ENCODE data around the gene ATP13A4. TPM values are rescaled to one million over a fixed set of nuclear protein-coding genes. Genes with fewer than 3 reads are reported as not detected.

Gene ATP13A4
- total and polyA plus RNA-seq, 2 of the 4 experiments (the other 2 are of a cell fraction), result under 0.01 TPM; not detected in 1

- in situ Hi-C loops (cut with MboI; ENCODE audit: low sequenced_read_pairs) (no loop called here), dilution Hi-C loops (cut with HindIII; ENCODE audit: low sequenced_read_pairs, unreplicated experiment) (no loop called here), intact Hi-C loops (cut with micrococcal nuclease) (no loop called here)
- TF ChIP-seq MAZ (IDR thresholded peaks at IDR 0.05; ENCODE audit: borderline replicate concordance, low read depth, low read length) (no peak), CEBPB (IDR thresholded peaks at IDR 0.05; ENCODE audit: low read depth, low read length) (no peak), MAFK (IDR thresholded peaks at IDR 0.05; ENCODE audit: low read depth, low read length) (no peak), RFX5 (IDR thresholded peaks at IDR 0.05; ENCODE audit: low read depth, low read length) (no peak), BHLHE40 (IDR thresholded peaks at IDR 0.05; ENCODE audit: low read depth, low read length) (no peak), MXI1 (IDR thresholded peaks at IDR 0.05; ENCODE audit: borderline replicate concordance, low read depth, low read length) (no peak), CTCF (conservative IDR thresholded peaks at IDR 0.05; ENCODE audit: low read depth, low read length) (no peak), SMC3 (IDR thresholded peaks at IDR 0.05; ENCODE audit: low read depth, low read length) (no peak), FOS (IDR thresholded peaks at IDR 0.05; ENCODE audit: low read depth, low read length) (no peak), ELK1 (IDR thresholded peaks at IDR 0.05; ENCODE audit: borderline replicate concordance, low read depth, low read length) (no peak), RAD21 (IDR thresholded peaks at IDR 0.05; ENCODE audit: low read length) (no peak), RCOR1 (IDR thresholded peaks at IDR 0.05; ENCODE audit: insufficient replicate concordance, low read length) (no peak), CHD1 (IDR thresholded peaks at IDR 0.05; ENCODE audit: low read depth, low read length) (no peak), NFE2L2 (IDR thresholded peaks at IDR 0.05; ENCODE audit: low read depth, low read length) (no peak), POLR2A (IDR thresholded peaks at IDR 0.05; ENCODE audit: low read depth, low read length) (no peak)
- TF ChIP-seq, protein P1, sequence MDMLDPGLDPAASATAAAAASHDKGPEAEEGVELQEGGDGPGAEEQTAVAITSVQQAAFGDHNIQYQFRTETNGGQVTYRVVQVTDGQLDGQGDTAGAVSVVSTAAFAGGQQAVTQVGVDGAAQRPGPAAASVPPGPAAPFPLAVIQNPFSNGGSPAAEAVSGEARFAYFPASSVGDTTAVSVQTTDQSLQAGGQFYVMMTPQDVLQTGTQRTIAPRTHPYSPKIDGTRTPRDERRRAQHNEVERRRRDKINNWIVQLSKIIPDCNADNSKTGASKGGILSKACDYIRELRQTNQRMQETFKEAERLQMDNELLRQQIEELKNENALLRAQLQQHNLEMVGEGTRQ (IDR thresholded peaks at IDR 0.05; ENCODE audit: low read depth, low read length), result no peak
- H3K4me2 ChIP-seq (ENCODE audit: low read depth, low read length), result no peak overlapping the region
- no peak overlapping the region for H4K5ac ChIP-seq (ENCODE audit: low read depth, low read length)
- H2BK120ac ChIP-seq (ENCODE audit: low read depth, low read length), result no peak overlapping the region
- ChIA-PET CTCF (no interaction called here), POLR2A (ENCODE audit: unreplicated experiment) (no interaction called here)
- H3K56ac ChIP-seq (ENCODE audit: extremely low read depth, insufficient read depth, low read length), result no peak overlapping the region
- H4K91ac ChIP-seq (ENCODE audit: insufficient read depth, low read depth, low read length), result no peak overlapping the region
- no peaks in the 10 kb centered on the region for H3K9me1 ChIP-seq (ENCODE audit: insufficient read depth, low read length)
- no peaks in the 10 kb centered on the region for H3K36me3 ChIP-seq (ENCODE audit: control insufficient read depth, insufficient read depth, low read length)
- no peak overlapping the region for H3K27ac ChIP-seq (ENCODE audit: insufficient read depth, low read length)
- no peak overlapping the region for H2AK5ac ChIP-seq (ENCODE audit: low read depth, low read length)
- H3K4me1 ChIP-seq (ENCODE audit: control insufficient read depth, insufficient read depth, low read length), result no peaks in the 10 kb centered on the region
- no peaks in the 10 kb centered on the region for H3K9me3 ChIP-seq (ENCODE audit: control insufficient read depth, insufficient read depth, low read length)
- no peak overlapping the region for H3K4ac ChIP-seq (ENCODE audit: low read depth, low read length)
- no peak overlapping the region for H3K4me3 ChIP-seq (ENCODE audit: insufficient read depth, low read depth, low read length)
- no peak overlapping the region for H2BK15ac ChIP-seq (ENCODE audit: low read depth, low read length)
- H2BK20ac ChIP-seq (ENCODE audit: low read depth, low read length), result no peak overlapping the region
- no TSS peak for BruUV-seq (replicated peaks)
- no peaks in the 10 kb centered on the region for H3K27me3 ChIP-seq (ENCODE audit: control insufficient read depth, insufficient read depth, low read length)
- no peak overlapping the region for H4K8ac ChIP-seq (ENCODE audit: low read depth in 2 of 2, low read length in 2 of 2)
- no peak overlapping the region for H3K18ac ChIP-seq (ENCODE audit: low read depth, low read length)
- no peaks in the 10 kb centered on the region for H4K20me1 ChIP-seq (ENCODE audit: insufficient read depth, low read length)
- H2AFZ ChIP-seq (replicated peaks; ENCODE audit: low read length, poor library complexity), result no peak overlapping the region
- ATAC-seq (ENCODE audit: low read depth) (no peak), DNase-seq (no peak)
- H2BK5ac ChIP-seq (ENCODE audit: low read depth, low read length, poor library complexity, severe bottlenecking), result no peak overlapping the region
- no CpG with 5 or more reads among the region's 4 CpGs for WGBS, 2 experiments (ENCODE audit: extremely low coverage in 2 of 2, insufficient read length in 1 of 2)
- no peaks in the 10 kb centered on the region for H3K79me1 ChIP-seq (ENCODE audit: low read depth in 1 of 2, low read length in 2 of 2)
- H3K9ac ChIP-seq (ENCODE audit: low read depth, low read length), result no peak overlapping the region
- no peak overlapping the region for H3K14ac ChIP-seq (replicated peaks; ENCODE audit: low read depth, low read length)
- H3K23ac ChIP-seq (ENCODE audit: low read depth, low read length), result no peak overlapping the region
- H2AK9ac ChIP-seq (replicated peaks; ENCODE audit: low read depth, low read length, poor library complexity), result no peak overlapping the region
These were observed 32.2 kb downstream of the ATP13A4 start for GRCh38 chr3:193522473-193522872.

All from IMR-90 (cell line).